ENCODE data around the gene ECI1.
A peak's percentile ranks its signal among the peaks of the same experiment; 100 is the strongest.
"Not testable (repeated sequence)": the region's sequence is repeated elsewhere in the genome, so short reads cannot be mapped to it uniquely, and the experiment has no call there.

The ECI1 gene

GRCh38 chr16:2278956-2279800, 27.8 kb upstream of the ECI1 start:
- DNase-seq, result no peak

- no peak for DNase-seq
Observed at GRCh38 chr16:2278272-2278608, 26.9 kb upstream of the ECI1 start.

GRCh38 chr16:2277466-2278271, 26.3 kb upstream of the ECI1 start:
- no peak for DNase-seq

GRCh38 chr16:2276368-2277195, 25.2 kb upstream of the ECI1 start:
- no peak for DNase-seq

GRCh38 chr16:2275476-2276367, 24.3 kb upstream of the ECI1 start:
- no peak for DNase-seq

- DNase-seq, result no peak
Observed at GRCh38 chr16:2273931-2274330, 22.5 kb upstream of the ECI1 start.

GRCh38 chr16:2273484-2273883, 22.1 kb upstream of the ECI1 start:
- no peak for DNase-seq

- DNase-seq, result no peak
Observed at GRCh38 chr16:2271848-2272461, 20.6 kb upstream of the ECI1 start.

GRCh38 chr16:2270588-2271470, 19.4 kb upstream of the ECI1 start:
- no peak for DNase-seq

- DNase-seq, result no peak
Observed at GRCh38 chr16:2270070-2270462, 18.7 kb upstream of the ECI1 start.

- DNase-seq, result peak; percentile 98
Observed at GRCh38 chr16:2267913-2268666, 16.7 kb upstream of the ECI1 start, which contains the start of gene RNPS1. TSS of gene RNPS1 (minus strand) at chr16:2268126. CDS start at chr16:2264643, 3,483 bp downstream.

GRCh38 chr16:2267505-2267912, 16.1 kb upstream of the ECI1 start:
- DNase-seq, result not testable (repeated sequence)

- not testable (repeated sequence) for DNase-seq
Observed at GRCh38 chr16:2266887-2267286, 15.5 kb upstream of the ECI1 start.

- not testable (repeated sequence) for DNase-seq
Observed at GRCh38 chr16:2263026-2263425, 11.6 kb upstream of the ECI1 start.

- no peak for DNase-seq
Observed at GRCh38 chr16:2260250-2260649, 8.9 kb upstream of the ECI1 start.

- DNase-seq, result not testable (repeated sequence)
Observed at GRCh38 chr16:2258530-2258929, 7.1 kb upstream of the ECI1 start.

- DNase-seq, result no peak
Observed at GRCh38 chr16:2257726-2258125, 6.3 kb upstream of the ECI1 start.

- DNase-seq, result no peak
Observed at GRCh38 chr16:2256531-2257140, 5.2 kb upstream of the ECI1 start.

- DNase-seq, result no peak
Observed at GRCh38 chr16:2253293-2253692, 1.9 kb upstream of the ECI1 start.
